Osteoblast (primary cell): ENCODE data around the gene RASD2. TPM values are rescaled to one million over a fixed set of nuclear protein-coding genes. Genes with fewer than 3 reads are reported as not detected.

Source experiments
- DNase-seq: peaks from one replicate; pipeline ENCODE4 v3.0.0; 2011; ENCODE audit warnings: low spot score, mixed read lengths; ENCODE audit not compliant: insufficient read length; ENCODE audit errors: missing footprints
- H2AFZ ChIP-seq: 2 replicates; pipeline ENCODE4 v1.6.0; 2011; ENCODE audit warnings: mild to moderate bottlenecking, low read length
- H3K27ac ChIP-seq: 2 replicates; pipeline ENCODE4 v1.5.1; 2011; ENCODE audit warnings: mild to moderate bottlenecking, low read depth, low read length, moderate library complexity
- H3K27me3 ChIP-seq: 2 replicates; pipeline ENCODE4 v1.6.0; 2012; ENCODE audit warnings: mild to moderate bottlenecking, control low read depth, inconsistent platforms, low read length, moderate library complexity; ENCODE audit not compliant: insufficient read depth
- H3K36me3 ChIP-seq: 2 replicates; pipeline ENCODE4 v1.5.1; 2011; ENCODE audit warnings: mild to moderate bottlenecking, low read length, control low read depth, moderate library complexity; ENCODE audit not compliant: insufficient read depth
- H3K4me1 ChIP-seq: 2 replicates; pipeline ENCODE4 v1.5.1; 2011; ENCODE audit warnings: mild to moderate bottlenecking, low read length, control low read depth, moderate library complexity; ENCODE audit not compliant: insufficient read depth
- H3K4me2 ChIP-seq: 2 replicates; pipeline ENCODE4 v1.6.0; 2011; ENCODE audit warnings: mild to moderate bottlenecking, low read length; ENCODE audit not compliant: insufficient read depth
- H3K4me3 ChIP-seq: fragments of 200-600 bp; sonication (generic); 3 replicates; pipeline ENCODE4 v1.5.1; 2012; ENCODE audit warnings: mild to moderate bottlenecking, low read length, inconsistent platforms; ENCODE audit not compliant: insufficient read depth
- H3K79me2 ChIP-seq: 2 replicates; pipeline ENCODE4 v1.6.0; 2012; ENCODE audit warnings: mild to moderate bottlenecking, low read length, control low read depth, inconsistent platforms; ENCODE audit not compliant: insufficient read depth
- H3K9me3 ChIP-seq: 2 replicates; pipeline ENCODE4 v1.5.1; 2011; ENCODE audit warnings: low read depth, low read length, control low read depth
- H4K20me1 ChIP-seq: 2 replicates; pipeline ENCODE4 v1.6.0; 2012; ENCODE audit warnings: mild to moderate bottlenecking, low read length, control low read depth; ENCODE audit not compliant: insufficient read depth
- CTCF ChIP-seq: IDR thresholded peaks from 2 replicates; pipeline ENCODE4 v1.5.1; 2011; ENCODE audit warnings: mild to moderate bottlenecking, low read depth, low read length, moderate library complexity; ENCODE audit errors: extremely low read depth
- total RNA-seq: library from RNA; depleted of rRNA; stranded (reverse); fragments of >200 nt; gene quantifications from 2 replicates; pipeline ENCODE4 v1.2.3, GENCODE V29; 2012

Gene RASD2
- total RNA-seq, 1 donor, result under 0.01 TPM

DNA sequence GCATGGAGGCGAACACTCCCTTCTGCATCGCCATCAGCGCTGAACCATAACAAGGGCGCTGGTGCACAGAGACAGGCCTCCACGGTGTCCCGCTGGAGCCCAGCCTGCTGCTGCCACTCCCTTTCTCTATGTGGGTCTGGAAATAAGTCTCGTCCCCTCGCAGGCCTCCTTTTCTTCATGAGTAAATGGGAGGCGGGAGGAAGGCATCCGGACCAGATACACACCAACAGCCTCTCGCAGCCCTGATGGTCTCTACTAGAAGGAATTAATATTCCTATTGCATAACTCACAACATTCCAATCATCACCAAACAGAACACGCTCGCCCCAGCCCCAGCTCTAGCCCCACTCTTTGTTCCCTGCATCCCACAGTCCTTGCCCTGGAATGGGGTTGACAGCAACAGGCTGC, 14.9 kb downstream of the RASD2 start:
- Histone ChIP-seq H3K4me2 (no peak overlapping the region), H3K9me3 (no peaks in the 10 kb centered on the region), H4K20me1 (no peaks in the 10 kb centered on the region), H3K27me3 (peaks cover 8% of the 10 kb centered on the region), H3K79me2 (no peaks in the 10 kb centered on the region), H2AFZ (no peak overlapping the region), H3K27ac (no peak overlapping the region), H3K4me1 (peaks cover 18% of the 10 kb centered on the region), H3K4me3 (no peak overlapping the region), H3K36me3 (no peaks in the 10 kb centered on the region)
- DNase-seq, result peak; percentile 83
- TF ChIP-seq CTCF, result no peak

DNA sequence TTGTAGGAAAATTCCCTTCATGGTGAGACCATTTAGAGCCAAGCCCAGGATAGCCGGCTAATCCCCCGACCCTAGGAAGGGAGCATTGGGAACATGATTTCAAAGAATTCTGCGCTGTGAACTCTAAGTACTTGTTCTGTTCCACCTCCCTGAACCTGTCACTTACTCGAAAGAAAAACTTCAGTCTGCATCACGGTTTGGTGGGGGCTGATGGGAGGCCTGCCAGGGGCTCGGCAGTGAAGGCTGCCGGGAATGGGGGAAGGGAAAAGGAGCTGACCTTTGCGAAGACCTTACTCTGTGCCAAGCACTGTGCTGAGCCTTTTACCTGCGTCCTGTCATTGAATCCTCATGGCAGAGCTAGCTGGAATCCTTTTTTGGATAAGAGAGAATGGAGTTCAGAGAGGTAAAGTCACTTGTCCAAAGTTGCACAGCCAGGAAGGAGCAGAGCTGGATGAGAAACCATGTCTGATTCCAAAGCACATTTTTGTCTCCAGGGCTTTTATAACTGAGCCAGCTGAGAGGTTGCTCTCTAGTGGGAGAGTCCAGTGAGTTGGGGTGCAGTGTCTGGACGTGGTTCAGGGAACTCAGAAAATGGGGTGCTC, 15.4 kb downstream of the RASD2 start:
- H3K4me3 ChIP-seq, result no peak overlapping the region
- H3K27me3 ChIP-seq, result peaks cover 8% of the 10 kb centered on the region
- no peak for DNase-seq
- TF ChIP-seq CTCF, result no peak
- no peak overlapping the region for H3K27ac ChIP-seq
- no peaks in the 10 kb centered on the region for H3K9me3 ChIP-seq
- peaks cover 21% of the 10 kb centered on the region for H3K4me1 ChIP-seq
- H3K79me2 ChIP-seq, result no peaks in the 10 kb centered on the region
- no peaks in the 10 kb centered on the region for H4K20me1 ChIP-seq
- H3K4me2 ChIP-seq, result no peak overlapping the region
- H2AFZ ChIP-seq, result no peak overlapping the region
- H3K36me3 ChIP-seq, result no peaks in the 10 kb centered on the region

DNA sequence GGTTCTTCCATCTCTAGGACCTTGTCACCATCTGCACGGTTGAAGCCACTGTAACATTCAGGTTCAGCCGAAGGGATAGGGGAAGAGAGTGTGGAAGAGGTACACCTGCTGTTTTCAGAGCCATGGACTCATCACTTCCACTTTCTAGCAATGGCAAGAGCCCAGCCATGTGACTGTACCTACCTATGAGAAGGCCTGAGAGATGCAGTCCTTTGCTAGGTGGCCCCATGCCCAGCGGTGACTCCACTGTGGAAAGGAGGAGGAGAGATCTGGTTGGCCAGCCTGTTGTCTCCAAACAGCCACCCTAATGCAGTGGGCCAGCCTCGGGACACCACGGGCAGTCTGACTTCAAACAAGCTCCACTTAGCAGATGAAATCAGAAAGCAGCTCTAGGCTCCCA, 16.0 kb downstream of the RASD2 start:
- no peak for TF ChIP-seq CTCF

DNA sequence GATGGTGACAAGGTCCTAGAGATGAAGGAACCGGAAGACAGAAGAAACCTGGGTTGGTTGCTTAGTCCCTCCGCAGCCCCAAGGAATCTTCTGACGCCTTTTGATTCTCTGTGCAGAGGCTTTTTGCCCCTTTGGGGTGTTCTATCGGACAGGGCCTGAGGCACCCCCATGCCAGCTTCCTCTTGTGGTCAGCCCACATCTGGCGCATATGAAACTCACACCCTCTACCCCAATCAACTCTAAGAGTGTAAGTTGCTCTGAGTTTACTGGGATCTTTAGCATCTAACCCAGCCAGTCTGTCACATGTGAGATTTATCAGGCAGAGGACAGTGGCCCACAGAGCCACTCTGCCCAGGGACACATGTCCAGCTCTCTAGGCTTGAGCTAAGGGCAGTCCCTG, 17.4 kb downstream of the RASD2 start:
- Histone ChIP-seq H3K27ac (no peak overlapping the region), H3K4me1 (peaks cover 29% of the 10 kb centered on the region), H3K27me3 (peaks cover 8% of the 10 kb centered on the region), H4K20me1 (no peaks in the 10 kb centered on the region), H3K9me3 (no peaks in the 10 kb centered on the region), H3K4me2 (no peak overlapping the region), H2AFZ (no peak overlapping the region), H3K79me2 (no peaks in the 10 kb centered on the region), H3K36me3 (no peaks in the 10 kb centered on the region), H3K4me3 (no peak overlapping the region)
- TF ChIP-seq CTCF, result no peak
- DNase-seq, result peak; percentile 35

More for the DNA sequence above, 16.0 kb downstream of the RASD2 start:
- H3K27me3 ChIP-seq, result peaks cover 8% of the 10 kb centered on the region
- peaks cover 25% of the 10 kb centered on the region for H3K4me1 ChIP-seq
- H2AFZ ChIP-seq, result no peak overlapping the region
- no peak overlapping the region for H3K4me3 ChIP-seq
- H3K79me2 ChIP-seq, result no peaks in the 10 kb centered on the region
- H3K4me2 ChIP-seq, result no peak overlapping the region
- no peaks in the 10 kb centered on the region for H4K20me1 ChIP-seq
- no peaks in the 10 kb centered on the region for H3K9me3 ChIP-seq
- no peak overlapping the region for H3K27ac ChIP-seq
- no peaks in the 10 kb centered on the region for H3K36me3 ChIP-seq
- no peak for DNase-seq
